ENCODE data around the gene TCEAL1.
"Not testable (repeated sequence)": the region's sequence is repeated elsewhere in the genome, so short reads cannot be mapped to it uniquely, and the experiment has no call there.

TCEAL1 gene

DNA sequence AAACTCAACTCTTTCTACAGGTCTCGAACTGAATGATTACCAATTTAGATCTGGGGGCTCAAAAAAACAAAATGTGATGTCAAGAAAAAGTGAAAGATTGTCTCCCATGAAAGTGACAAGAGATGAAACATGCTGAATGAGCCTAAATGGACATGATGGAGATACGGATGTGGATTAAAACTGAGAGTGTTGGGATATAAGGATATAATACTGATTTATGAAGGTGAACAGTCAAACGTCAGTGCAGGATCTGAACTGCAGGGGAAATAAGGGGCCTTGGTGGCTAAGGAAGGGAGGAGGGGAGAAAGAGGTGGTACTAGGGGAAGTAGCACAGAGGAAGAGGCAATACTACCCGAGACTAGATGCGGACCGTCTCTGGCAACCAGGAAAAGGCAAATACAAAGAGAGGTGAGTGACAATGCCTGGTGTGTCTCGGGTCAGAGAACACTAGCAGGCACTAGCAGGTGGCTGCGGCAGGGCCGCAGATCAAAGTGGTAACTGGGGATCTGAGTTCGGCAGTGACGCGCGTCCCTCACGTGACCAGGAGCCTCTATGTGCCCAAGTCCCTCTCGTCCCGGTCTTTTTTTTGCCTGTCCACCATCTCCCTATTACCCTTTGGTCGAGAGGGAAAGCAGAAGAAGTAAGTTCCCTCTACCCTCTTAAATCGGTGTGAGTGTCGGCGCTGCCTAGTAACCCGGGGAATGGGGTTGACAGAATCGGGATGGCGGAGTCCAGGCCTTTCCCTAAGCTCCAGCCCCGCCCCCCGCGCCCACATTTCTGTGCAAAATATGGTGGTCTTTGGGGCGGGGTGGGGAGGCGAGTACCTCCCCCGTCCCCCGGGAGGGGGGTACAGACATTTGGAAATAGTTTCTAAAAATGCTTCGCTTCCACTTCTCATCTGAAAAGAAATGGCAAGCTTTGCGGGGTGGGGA lies at the start of gene TCEAL1:
Gene TCEAL1, plus strand, starts transcription at position 590 of the 932 bp plus-strand sequence. CDS start 942 bp downstream, outside the sequence.
- peak; percentile 35 to 47 for DNase-seq

DNA sequence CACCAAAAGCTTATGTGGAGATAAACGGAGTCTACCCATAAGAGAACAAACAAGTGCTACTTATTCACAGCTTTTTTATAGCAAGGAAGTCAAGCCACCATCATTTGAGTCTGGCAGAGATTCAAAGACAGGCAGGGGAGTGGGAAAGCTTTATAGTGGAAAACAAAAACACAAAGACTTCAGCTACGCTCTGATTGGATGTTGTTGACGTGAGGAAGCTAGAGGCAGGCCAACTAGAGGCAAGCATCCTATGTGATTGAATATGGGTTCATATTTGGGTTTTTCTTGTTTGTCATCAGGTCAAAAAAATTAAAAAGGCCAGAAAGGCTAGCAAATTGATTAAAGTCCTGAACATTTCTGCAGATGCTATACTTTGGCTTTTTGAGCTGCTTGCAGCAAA lies 44.2 kb upstream of the TCEAL1 start:
- DNase-seq: no peak

GRCh38 chrX:103585411-103586313 lies 43.1 kb upstream of the TCEAL1 start, which contains the start of gene TCEAL4:
TSS of gene TCEAL4 (plus strand) at chrX:103585515. CDS start at chrX:103586676, 1,161 bp downstream.
- peak; percentile 48 to 56 for DNase-seq

- DNase-seq: peak in 1 of 2 experiments; percentile 3
These were observed 42.5 kb upstream of the TCEAL1 start for GRCh38 chrX:103586314-103586646.

DNA sequence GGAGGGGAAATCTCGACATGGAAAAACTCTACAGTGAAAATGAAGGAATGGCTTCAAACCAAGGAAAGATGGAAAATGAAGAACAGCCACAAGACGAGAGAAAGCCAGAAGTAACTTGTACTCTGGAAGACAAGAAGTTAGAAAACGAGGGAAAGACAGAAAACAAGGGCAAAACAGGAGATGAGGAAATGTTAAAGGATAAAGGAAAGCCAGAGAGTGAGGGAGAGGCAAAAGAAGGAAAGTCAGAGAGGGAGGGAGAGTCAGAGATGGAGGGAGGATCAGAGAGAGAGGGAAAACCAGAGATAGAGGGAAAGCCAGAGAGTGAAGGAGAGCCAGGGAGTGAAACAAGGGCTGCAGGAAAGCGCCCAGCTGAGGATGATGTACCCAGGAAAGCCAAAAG lies 42.1 kb upstream of the TCEAL1 start:
- DNase-seq: no peak

- not testable (repeated sequence) for DNase-seq
These were observed 36.5 kb upstream of the TCEAL1 start for GRCh38 chrX:103592295-103592694.

DNA sequence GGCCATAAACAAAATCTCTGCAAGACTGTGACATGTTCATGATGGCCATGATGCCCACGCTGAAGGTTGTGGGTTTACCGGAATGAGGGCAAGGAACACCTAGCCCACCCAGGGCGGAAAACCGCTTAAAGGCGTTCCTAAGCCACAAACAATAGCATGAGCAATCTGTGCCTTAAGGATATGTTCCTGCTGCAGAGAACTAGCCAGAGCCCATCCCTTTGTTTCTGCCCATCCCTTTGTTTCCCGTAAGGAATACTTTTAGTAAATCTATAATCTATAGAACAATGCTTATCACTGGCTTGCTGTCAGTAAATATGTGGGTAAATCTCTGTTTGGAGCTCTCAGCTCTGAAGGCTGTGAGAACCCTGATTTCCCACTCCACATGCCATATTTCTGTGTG lies 33.6 kb upstream of the TCEAL1 start:
- DNase-seq: not testable (repeated sequence)

DNA sequence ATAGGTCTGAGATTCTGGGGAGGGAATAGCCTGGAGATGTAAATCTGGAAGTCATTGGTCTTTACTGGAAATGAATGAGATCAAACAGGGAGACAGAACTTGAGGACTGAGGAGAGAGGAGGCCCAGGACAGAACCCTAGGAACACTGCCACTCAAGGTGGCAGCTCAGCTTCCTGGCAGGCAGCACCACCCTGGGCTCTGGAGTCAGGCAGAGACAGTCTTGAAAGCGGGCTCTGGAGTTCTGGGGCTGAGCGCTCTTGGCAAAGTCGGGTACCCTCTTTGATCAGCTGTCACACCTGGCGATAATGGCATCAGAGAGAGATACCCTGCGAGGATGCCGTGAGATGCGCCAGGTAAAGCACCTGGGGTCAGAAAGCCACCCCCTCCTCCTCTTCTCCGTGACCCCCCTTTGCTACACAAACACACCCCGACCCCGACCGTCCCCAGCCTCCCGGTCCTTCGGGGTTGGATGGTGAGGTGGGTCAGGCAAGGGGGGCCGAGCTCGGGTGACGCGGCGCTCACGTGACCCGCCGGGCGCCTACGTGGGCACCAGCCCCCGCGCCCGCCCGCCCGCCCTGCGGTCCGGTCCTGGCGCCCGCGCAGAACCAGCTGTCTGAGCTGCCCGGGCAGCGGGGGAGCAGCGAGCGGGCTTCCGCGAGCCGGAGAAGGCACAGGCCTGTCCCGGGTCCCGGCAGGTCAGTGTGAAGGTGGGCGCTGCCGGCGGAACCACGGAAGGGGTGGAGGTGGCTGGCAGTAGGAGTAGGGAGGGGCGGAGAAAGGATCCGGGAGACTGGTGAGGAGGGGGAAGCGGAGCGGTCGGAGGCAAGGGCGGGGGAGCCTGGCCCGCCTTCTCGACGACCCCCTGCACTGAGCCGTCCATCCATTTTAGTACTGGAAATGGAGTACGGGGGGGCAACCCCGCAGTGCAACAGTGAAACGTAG lies 21.1 kb upstream of the TCEAL1 start, which contains the start of gene TCEAL3:
Gene TCEAL3, plus strand, starts transcription at position 600 of the 942 bp plus-strand sequence. CDS start 1,102 bp downstream, outside the sequence.
- DNase-seq: peak; percentile 14 to 21

GRCh38 chrX:103608306-103608963 lies 20.3 kb upstream of the TCEAL1 start:
- DNase-seq: peak in 1 of 2 experiments; percentile 3

DNA sequence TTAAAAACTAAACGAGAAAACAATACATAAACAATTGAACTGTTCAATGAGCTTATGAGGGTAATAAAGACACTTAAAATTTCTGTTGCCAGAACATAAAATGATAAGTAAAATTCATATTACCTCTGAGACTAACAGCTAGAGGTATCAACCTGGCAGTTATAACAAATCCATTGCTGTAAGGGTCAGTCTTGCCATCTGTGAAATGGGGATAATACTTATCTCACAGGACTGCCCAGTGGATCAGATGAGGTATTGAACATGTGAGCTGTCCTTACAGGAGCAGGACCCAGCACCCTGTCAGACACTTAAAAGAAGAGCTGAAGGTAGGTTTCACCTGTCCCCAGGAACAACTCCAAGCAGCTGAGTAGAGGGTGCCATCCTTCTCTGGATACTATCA lies 18.5 kb upstream of the TCEAL1 start:
- DNase-seq: no peak

DNA sequence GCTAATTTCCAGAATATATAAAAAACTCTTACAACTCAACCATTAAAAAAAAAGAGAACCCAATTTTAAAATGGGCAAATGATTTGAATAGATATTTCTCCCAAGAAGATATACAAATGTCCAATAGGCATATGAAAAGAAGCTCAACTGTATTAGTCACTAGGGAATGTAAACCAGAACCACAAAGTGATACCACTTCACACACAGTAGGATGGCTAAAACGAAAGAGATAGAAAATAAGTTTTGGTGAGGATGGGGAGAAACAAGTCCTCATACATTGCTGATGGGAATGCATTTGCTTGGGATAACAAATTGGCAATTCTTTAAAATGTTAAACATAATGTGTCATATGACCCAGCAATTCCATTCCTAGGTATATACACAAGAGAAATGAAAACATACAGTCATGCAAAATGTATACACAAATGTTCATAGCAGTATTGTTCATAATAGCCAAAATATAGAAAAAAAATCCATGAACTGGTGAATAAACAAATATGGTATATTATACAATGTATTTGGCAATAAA lies 15.3 kb upstream of the TCEAL1 start:
- DNase-seq: no peak

- DNase-seq: no peak
These were observed 13.8 kb upstream of the TCEAL1 start for GRCh38 chrX:103614999-103615398.

GRCh38 chrX:103615781-103616371 lies 12.9 kb upstream of the TCEAL1 start:
- DNase-seq: no peak

DNA sequence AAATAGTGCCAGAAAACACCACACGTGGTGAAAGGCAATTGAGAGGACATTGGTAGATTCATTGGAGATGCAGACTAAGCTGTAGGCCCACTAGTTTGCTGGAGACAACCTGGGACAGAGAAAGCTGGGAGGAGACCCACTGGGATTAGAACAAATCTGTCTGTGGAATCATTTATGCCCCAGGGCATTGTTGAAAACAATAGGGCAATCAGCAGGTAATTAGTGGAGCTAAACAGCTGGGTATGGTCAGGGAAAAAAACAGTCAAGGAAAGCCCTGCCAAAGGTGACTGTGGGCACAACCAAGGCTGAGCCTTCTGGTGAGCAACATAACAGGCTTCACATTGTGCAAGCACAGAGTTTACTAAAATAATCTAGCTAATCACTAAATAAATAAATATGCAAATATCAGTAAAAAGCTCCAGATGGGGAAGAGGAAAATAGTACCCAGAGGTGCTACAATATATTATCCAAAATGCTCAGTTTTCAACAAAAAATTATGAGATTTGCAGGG lies 12.0 kb upstream of the TCEAL1 start:
- DNase-seq: no peak

DNA sequence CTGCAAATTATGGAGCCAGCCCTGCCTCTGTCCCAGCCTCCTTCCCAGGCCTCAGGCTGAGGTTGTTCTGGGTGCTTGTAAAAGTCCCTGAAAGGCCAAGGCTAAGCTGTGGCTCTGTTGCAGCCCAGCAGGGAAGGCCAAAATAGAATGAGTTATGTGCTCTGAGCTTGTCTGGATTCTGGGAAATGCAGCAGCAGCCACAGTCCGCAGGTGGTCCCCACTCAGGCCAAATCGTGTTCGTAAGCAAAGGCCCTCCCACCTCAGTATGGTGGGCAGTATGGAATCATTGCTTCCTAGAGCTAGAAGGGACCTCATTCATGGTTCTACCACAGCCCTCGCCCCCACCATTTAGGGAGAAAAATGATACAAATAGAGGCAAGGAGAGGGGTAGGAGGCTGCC lies 4.7 kb upstream of the TCEAL1 start:
- DNase-seq: no peak

DNA sequence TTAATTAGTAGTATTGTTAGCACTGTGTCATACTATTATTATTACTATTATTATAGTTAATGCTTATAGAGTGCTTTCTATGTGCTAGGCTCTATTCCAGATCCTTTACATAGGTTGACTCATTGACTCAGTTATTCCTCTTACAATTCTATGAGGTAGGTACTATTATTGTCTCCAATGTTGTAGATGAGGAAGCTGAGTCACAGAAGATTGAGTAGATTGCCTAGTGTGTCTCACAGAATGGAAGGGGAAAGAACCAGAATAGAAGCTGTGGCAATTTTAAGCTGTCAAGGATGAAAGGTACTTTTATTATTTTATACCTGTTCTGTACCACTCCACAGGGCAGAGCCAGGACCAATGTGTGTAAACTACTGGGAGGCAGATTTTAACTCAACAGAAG lies 1.9 kb upstream of the TCEAL1 start:
- DNase-seq: no peak

DNA sequence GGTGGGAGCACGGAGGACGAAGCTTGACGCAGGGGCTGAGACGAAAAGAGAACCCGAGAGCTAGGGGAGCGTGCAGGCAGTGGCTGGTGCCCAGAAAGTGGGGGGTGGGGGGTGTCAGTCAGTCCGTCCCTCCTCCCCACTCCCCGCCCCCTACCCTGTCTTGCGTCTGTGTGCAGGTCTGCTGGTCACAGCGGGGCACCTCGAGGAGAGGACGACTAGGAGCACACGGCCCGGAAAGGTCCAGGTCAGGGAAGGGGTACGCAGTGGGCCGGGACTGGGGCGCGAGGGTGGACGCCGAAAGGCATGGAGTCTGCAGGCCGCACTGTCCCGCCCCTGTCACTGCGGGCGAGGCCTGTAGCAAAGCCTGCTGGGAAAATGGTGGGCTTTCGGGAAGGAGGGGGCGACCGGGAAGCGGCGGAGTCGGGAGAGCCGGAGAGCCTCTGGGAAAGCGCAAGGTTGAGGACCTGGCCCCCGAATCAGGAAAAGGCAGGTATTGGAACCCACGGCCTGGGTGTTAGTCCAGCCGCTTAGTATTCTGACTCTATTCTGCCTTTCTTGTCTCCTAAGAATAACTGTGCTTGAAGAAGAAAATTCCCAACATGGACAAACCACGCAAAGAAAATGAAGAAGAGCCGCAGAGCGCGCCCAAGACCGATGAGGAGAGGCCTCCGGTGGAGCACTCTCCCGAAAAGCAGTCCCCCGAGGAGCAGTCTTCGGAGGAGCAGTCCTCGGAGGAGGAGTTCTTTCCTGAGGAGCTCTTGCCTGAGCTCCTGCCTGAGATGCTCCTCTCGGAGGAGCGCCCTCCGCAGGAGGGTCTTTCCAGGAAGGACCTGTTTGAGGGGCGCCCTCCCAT lies 769 bp downstream of the TCEAL1 start:
- DNase-seq: peak; percentile 27 to 38

- no peak for DNase-seq
These were observed 1.4 kb downstream of the TCEAL1 start for GRCh38 chrX:103630171-103630511.

- no peak for DNase-seq
These were observed 2.4 kb downstream of the TCEAL1 start for GRCh38 chrX:103631145-103631544.

DNA sequence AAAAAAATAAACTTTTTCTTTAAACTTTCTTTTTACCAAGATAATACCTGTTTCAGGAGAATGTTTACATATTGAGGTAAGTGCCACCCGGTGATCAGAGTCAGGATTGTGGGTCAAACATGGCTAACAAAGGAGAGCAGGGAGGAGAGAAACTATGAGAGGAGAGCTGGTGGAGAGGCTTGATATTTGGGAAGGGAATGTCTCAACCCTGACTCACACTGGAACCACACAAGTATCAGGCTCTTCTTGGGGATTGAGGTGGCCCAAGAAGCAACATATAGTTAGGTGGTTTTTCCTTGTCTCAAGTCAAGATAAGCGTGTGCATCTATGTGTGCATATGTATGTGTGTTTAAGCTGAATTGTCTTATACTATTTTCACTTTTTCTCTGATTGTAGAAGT lies 6.7 kb downstream of the TCEAL1 start:
- no peak for DNase-seq

All from activated CD4-positive, alpha-beta T cell treated with anti-CD3 and anti-CD28 coated beads, Interleukin-2, amount 50 U/mL, for 48 hours (primary cell).